Kidney (tissue), 14 donors: Measurements from ENCODE around the gene SMIM14. TPM values are rescaled to one million over a fixed set of nuclear protein-coding genes. Genes with fewer than 3 reads are reported as not detected.
A peak's percentile ranks its signal among the peaks of the same experiment; 100 is the strongest.
"Not testable (repeated sequence)": the region's sequence is repeated elsewhere in the genome, so short reads cannot be mapped to it uniquely, and the experiment has no call there.

Source experiments
- DNase-seq, 5 donors: peaks; one replicate each; pipeline ENCODE4 v3.0.0-alpha.2; 2013 to 2020
- FAIRE-seq: peaks from 2 replicates; lab custom pipeline; 2012; peaks lifted over from hg19 to GRCh38; lab: Jason Lieb, UNC
- H3K27ac ChIP-seq, 2 donors: one replicate each; pipeline ENCODE4 v1.7.0; 2013; ENCODE audit warnings: low read depth in 2 of 2, low read length in 2 of 2, inconsistent platforms in 1 of 2
- H3K27me3 ChIP-seq: one replicate; pipeline ENCODE4 v1.7.1; 2013; ENCODE audit warnings: low read length, inconsistent platforms; ENCODE audit not compliant: control insufficient read depth, insufficient read depth
- H3K36me3 ChIP-seq, 3 donors: one replicate each; pipeline versions ENCODE4 v1.7.0 to v1.7.1; 2013; ENCODE audit warnings: low read length in 3 of 3, control low read depth in 1 of 3, inconsistent platforms in 1 of 3; ENCODE audit not compliant: insufficient read depth in 3 of 3, control insufficient read depth in 2 of 3
- H3K4me1 ChIP-seq, 3 donors: one replicate each; pipeline versions ENCODE4 v1.7.0 to v1.7.1; 2013; ENCODE audit warnings: low read length in 3 of 3, inconsistent platforms in 1 of 3, low read depth in 1 of 3; ENCODE audit not compliant: control insufficient read depth in 2 of 3, insufficient read depth in 2 of 3
- H3K4me3 ChIP-seq, 3 donors: one replicate each; pipeline versions ENCODE4 v1.7.0 to v1.8.1; 2013; ENCODE audit warnings: low read length in 3 of 3, control low read depth in 1 of 3, inconsistent platforms in 1 of 3
- H3K9ac ChIP-seq, 3 donors: one replicate each; pipeline versions ENCODE4 v1.7.0 to v1.7.1; 2013; ENCODE audit warnings: low read length in 3 of 3, control low read depth in 1 of 3, inconsistent platforms in 1 of 3
- H3K9me3 ChIP-seq, 3 donors: one replicate each; pipeline versions ENCODE4 v1.7.0 to v1.7.1; 2013; ENCODE audit warnings: low read length in 3 of 3, control low read depth in 1 of 3, inconsistent platforms in 1 of 3; ENCODE audit not compliant: control insufficient read depth in 2 of 3, insufficient read depth in 1 of 3
- CTCF ChIP-seq: IDR thresholded peaks from 3 replicates; pipeline ENCODE4 v1.5.1; 2012; ENCODE audit warnings: mild to moderate bottlenecking, moderate library complexity, borderline replicate concordance; ENCODE audit not compliant: insufficient read depth; ENCODE audit errors: extremely low read depth
- intact Hi-C: fragments of 100-400 bp; cut with DNase I; formaldehyde crosslinking; loops from one replicate; pipeline ENCODE4 v1.11.1; 2022
- polyA plus RNA-seq: library from polyadenylated mRNA; stranded (reverse); fragments of 350-450 nt; fragmentation: Illumina TruSeq; extraction: RNeasy Lipid Tissue Mini Kit (QIAGEN cat#74804); gene quantifications from one replicate; pipeline ENCODE4 v1.2.3, GENCODE V29; 2014; ENCODE audit warnings: low read depth, low replicate concordance; ENCODE audit not compliant: insufficient read depth
- total RNA-seq: library from RNA; stranded (reverse); fragmentation: NEBNext Ultra II Directional; extraction: Animal tissue kit (Norgen Biotek cat#: 25700); gene quantifications from one replicate; pipeline ENCODE4 v1.2.1, GENCODE V29; 2021
- donor health status: control.
- donor health status: control.
- donor health status: control.
- donor health status: control.
- donor health status: control.
- donor health status: DM: yes; HTN: yes; CAD: no.
- donor health status: Normal renal cell carcinoma (clear cell type).

SMIM14 gene
- total and polyA plus RNA-seq, 2 donors from 2014 or later, result 26.3 to 64.2 TPM

DNA sequence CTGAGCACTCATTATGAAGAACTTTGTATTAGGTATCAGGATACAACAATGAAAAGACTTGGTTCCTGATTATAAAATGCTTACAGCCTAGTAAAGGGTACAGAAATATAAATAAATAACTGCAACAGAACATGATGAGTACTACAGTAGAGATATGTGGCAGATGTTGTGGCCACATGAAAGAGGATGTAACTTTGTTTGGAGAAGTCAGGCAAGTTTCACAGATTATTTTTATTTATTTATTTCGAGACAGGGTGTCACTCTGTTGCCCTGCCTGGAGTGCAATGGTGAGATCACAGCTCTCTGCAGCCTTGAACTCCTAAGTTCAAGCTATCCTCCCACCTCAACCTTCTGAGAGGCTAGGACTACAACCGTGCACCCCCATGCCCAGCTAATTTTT is 43.5 kb upstream of the SMIM14 start:
- no peaks in the 10 kb centered on the region for H3K36me3 ChIP-seq
- no peak for TF ChIP-seq CTCF
- H3K27ac ChIP-seq, result no peak overlapping the region
- no peaks in the 10 kb centered on the region for H3K9me3 ChIP-seq
- intact Hi-C loops, result no loop called here
- no peak for FAIRE-seq
- H3K9ac ChIP-seq, result no peak overlapping the region
- no peak for DNase-seq
- no peaks in the 10 kb centered on the region for H3K27me3 ChIP-seq
- H3K4me3 ChIP-seq, result no peak overlapping the region
- no peaks in the 10 kb centered on the region for H3K4me1 ChIP-seq

DNA sequence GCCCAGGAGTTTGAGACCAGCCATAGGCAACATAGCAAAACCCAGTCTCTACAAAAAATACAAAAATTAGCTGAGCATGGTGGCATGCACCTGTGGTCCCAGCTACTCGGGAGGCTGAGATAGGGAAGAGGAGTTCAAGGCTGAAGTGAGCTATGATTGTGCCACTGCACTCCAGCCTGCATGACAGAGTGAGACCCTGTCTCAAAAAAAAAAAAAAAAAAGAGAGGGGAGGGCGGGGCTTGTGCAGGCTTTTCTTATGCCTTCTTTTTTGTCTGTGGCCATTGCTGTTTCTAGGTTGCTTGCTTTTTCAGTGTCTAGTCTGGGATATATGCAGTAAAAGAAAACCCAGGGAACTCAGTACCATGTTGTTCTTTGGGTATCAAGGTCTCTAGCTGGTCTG is 42.3 kb upstream of the SMIM14 start:
- H3K9me3 ChIP-seq, H3K4me3 ChIP-seq, intact Hi-C loops, DNase-seq, H3K27ac ChIP-seq, H3K4me1 ChIP-seq, H3K9ac ChIP-seq, H3K27me3 ChIP-seq, FAIRE-seq, H3K36me3 ChIP-seq: not testable (repeated sequence)

DNA sequence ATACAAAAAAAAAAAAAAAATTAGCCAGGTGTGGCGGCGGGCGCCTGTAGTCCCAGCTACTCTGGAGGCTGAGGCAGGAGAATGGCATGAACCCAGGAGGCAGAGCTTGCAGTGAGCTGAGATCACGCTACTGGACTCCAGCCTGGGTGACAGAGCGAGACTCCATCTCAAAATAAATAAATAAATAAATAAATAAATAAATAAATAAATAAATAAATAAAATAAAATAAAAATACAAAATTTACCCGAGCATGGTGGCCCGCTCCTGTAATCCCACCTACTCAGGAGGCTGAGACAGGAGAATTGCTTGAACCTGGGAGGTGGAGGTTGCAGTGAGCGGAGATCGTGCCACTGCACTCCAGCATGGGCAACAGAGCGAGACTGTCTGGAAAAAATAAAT is 37.0 kb upstream of the SMIM14 start:
- H3K9me3 ChIP-seq, H3K27ac ChIP-seq, H3K27me3 ChIP-seq, H3K4me3 ChIP-seq, intact Hi-C loops, DNase-seq, H3K4me1 ChIP-seq, FAIRE-seq, H3K36me3 ChIP-seq, H3K9ac ChIP-seq: not testable (repeated sequence)

DNA sequence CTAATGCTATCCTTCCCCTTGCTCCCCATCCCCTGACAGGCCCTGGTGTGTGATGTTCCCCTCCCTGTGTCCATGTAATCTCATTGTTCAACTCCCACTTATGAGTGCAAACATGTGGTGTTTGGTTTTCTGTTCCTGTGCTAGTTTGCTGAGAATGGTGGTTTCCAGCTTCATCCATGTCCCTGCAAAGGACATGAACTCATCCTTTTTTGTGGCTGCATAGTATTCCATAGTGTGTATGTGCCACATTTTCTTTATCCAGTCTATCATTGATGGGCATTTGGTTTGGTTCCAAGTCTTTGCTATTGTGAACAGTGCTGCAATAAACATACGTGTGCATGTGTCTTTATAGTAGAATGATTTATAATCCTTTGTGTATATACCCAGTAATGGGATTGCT is 31.6 kb upstream of the SMIM14 start:
- FAIRE-seq, result not testable (repeated sequence)

DNA sequence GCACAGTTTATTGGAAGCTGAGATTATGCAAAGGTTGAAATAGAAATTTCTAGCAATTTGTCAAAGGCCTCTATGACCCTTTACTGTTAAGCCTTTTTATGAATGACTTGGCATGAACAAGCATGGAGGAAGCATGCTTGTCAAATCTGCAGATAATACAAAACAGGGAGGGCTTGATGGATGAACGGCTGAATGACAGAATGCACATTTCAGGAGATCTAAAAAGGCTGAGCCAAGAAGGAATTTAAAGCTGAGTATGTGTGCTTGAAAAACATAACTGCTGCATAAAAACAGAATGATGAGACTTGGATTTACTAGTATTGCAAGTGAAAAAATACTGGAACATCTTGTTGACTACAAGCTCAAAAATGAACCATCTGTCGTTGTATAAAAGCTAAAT is 30.2 kb upstream of the SMIM14 start:
- intact Hi-C loops, result no loop called here
- H3K9me3 ChIP-seq, result no peaks in the 10 kb centered on the region
- H3K36me3 ChIP-seq, result no peaks in the 10 kb centered on the region
- H3K4me1 ChIP-seq, result no peaks in the 10 kb centered on the region
- no peak overlapping the region for H3K4me3 ChIP-seq
- no peaks in the 10 kb centered on the region for H3K27me3 ChIP-seq
- DNase-seq, result peak in 1 of 5 donors; percentile 4
- H3K9ac ChIP-seq, result no peak overlapping the region
- no peak overlapping the region for H3K27ac ChIP-seq
- no peak for FAIRE-seq
- no peak for TF ChIP-seq CTCF

More for the DNA sequence above, 31.6 kb upstream of the SMIM14 start:
- H3K4me3 ChIP-seq, H3K9me3 ChIP-seq, DNase-seq, H3K4me1 ChIP-seq, H3K27me3 ChIP-seq, H3K27ac ChIP-seq, intact Hi-C loops, H3K9ac ChIP-seq, H3K36me3 ChIP-seq: not testable (repeated sequence)
